ENCODE data around the gene PAK6. TPM values are rescaled to one million over a fixed set of nuclear protein-coding genes. Genes with fewer than 3 reads are reported as not detected.

Gene PAK6
- total and polyA plus RNA-seq, 4 donors: 0.05 to 0.17 (median 0.10) TPM

DNA sequence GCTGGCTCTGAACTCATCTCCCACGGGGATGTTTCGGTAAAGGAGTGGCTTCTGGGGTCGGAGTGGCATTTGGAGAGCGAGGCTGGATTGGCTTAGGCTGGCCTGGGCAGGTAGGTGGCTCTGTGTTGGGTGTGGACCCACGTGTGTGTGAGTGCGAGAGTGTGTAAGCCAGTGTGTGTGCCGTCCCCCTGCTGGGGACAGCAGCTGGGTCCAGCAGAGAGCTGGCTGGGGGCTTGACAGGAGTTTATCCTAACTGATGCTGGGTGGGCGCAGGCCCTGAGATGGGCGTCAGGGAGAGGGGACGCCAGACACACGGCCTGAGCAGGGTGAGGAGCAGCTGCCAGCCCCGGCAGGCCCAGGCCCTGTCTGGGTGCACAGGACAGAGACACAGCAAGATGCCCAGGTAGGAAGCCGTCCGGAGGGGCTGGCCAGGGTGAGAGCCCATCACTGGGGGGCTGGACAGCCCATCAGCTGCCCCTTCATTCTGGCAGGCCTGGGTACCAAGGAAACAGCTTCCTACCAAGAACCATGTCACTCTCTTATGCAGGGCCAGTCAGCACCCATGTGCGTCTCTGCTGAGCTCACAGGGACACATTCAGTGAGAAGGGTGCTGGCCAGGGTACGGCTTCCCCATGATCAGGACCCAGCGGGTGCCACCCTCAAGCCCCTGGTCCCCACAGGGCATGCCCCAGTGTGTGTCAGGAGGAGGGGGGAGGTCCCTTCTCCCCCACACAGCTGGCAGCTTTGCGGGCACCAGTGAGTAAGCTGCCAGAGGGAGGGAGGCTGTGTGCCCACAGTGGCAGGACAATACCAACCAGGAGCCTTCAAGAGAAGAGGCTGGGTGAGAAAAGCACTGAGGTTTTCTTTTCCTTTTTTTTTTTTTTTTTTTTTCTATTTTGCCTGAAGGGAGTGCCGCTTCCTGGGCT is 1.1 kb downstream of the PAK6 start:
- TF ChIP-seq, protein P1, sequence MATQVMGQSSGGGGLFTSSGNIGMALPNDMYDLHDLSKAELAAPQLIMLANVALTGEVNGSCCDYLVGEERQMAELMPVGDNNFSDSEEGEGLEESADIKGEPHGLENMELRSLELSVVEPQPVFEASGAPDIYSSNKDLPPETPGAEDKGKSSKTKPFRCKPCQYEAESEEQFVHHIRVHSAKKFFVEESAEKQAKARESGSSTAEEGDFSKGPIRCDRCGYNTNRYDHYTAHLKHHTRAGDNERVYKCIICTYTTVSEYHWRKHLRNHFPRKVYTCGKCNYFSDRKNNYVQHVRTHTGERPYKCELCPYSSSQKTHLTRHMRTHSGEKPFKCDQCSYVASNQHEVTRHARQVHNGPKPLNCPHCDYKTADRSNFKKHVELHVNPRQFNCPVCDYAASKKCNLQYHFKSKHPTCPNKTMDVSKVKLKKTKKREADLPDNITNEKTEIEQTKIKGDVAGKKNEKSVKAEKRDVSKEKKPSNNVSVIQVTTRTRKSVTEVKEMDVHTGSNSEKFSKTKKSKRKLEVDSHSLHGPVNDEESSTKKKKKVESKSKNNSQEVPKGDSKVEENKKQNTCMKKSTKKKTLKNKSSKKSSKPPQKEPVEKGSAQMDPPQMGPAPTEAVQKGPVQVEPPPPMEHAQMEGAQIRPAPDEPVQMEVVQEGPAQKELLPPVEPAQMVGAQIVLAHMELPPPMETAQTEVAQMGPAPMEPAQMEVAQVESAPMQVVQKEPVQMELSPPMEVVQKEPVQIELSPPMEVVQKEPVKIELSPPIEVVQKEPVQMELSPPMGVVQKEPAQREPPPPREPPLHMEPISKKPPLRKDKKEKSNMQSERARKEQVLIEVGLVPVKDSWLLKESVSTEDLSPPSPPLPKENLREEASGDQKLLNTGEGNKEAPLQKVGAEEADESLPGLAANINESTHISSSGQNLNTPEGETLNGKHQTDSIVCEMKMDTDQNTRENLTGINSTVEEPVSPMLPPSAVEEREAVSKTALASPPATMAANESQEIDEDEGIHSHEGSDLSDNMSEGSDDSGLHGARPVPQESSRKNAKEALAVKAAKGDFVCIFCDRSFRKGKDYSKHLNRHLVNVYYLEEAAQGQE (IDR thresholded peaks at IDR 0.05): no peak
- TF ChIP-seq, protein P2, sequence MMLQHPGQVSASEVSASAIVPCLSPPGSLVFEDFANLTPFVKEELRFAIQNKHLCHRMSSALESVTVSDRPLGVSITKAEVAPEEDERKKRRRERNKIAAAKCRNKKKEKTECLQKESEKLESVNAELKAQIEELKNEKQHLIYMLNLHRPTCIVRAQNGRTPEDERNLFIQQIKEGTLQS (IDR thresholded peaks at IDR 0.05): no peak
- no peak for TF ChIP-seq HNF4G (IDR thresholded peaks at IDR 0.05)
- H3K27me3 ChIP-seq (ENCODE audit: control insufficient read depth in 4 of 4, insufficient read depth in 4 of 4, low read length in 3 of 4): peaks cover 0 to 4% (median 1%) of the 10 kb centered on the region in 4 donors
- peaks cover 0 to 3% (median 1%) of the 10 kb centered on the region in 4 donors for H3K4me1 ChIP-seq (ENCODE audit: control insufficient read depth in 4 of 4, insufficient read depth in 4 of 4, low read length in 3 of 4)
- H3K4me3 ChIP-seq (ENCODE audit: low read depth in 1 of 3, low read length in 3 of 3): no peak overlapping the region
- 87% methylated on average over 19 of the region's 19 CpGs for WGBS
- H3K36me3 ChIP-seq (ENCODE audit: control insufficient read depth in 4 of 4, insufficient read depth in 3 of 4, low read depth in 1 of 4, low read length in 3 of 4): no peaks in the 10 kb centered on the region
- no peak for DNase-seq (ENCODE audit: low spot score)
- no peak overlapping the region for H3K27ac ChIP-seq (ENCODE audit: low read depth in 1 of 2, low read length in 2 of 2)
- no peaks in the 10 kb centered on the region for H3K9me3 ChIP-seq (ENCODE audit: control insufficient read depth in 4 of 4, low read length in 3 of 4)
- no peak overlapping the region for H3K9ac ChIP-seq (ENCODE audit: low read depth in 1 of 2, low read length in 2 of 2)

DNA sequence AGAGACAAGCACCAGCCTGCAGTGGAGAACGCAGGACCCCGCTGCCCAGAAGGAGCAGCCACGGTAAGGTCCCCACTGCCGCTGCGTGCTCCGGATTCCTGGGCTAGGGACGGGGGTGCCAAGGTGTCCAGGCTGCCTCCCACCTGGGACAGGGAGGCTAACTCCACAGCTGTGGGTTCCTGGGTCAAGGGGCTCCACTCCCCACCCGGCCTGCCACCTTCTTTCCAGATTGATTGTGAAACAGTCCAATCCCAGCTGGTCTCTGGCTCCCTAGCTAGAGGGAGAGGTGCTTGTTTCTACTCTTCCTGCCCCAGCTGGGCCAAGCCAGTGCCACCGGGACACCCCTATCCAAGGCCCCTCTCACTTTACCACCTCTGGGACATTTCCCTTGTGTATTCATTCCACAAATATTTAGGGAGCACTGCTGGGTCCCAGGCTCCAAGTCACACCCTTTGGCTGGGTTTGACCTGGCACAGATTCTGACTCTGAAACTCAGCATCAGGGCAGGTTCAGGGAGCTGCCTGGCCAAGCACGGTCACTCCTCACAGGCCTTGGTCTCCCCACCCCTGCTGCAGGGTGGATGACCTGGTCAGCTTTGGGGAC is 1.9 kb downstream of the PAK6 start:
- WGBS: 93% methylated on average over 10 of the region's 10 CpGs
- Histone ChIP-seq H3K9ac (ENCODE audit: low read depth in 1 of 2, low read length in 2 of 2) (no peak overlapping the region), H3K4me3 (ENCODE audit: low read depth in 1 of 3, low read length in 3 of 3) (no peak overlapping the region), H3K27ac (ENCODE audit: low read depth in 1 of 2, low read length in 2 of 2) (no peak overlapping the region), H3K9me3 (ENCODE audit: control insufficient read depth in 4 of 4, low read length in 3 of 4) (no peaks in the 10 kb centered on the region), H3K36me3 (ENCODE audit: control insufficient read depth in 4 of 4, insufficient read depth in 3 of 4, low read depth in 1 of 4, low read length in 3 of 4) (no peaks in the 10 kb centered on the region), H3K4me1 (ENCODE audit: control insufficient read depth in 4 of 4, insufficient read depth in 4 of 4, low read length in 3 of 4) (peaks cover 0 to 3% (median 1%) of the 10 kb centered on the region in 4 donors), H3K27me3 (ENCODE audit: control insufficient read depth in 4 of 4, insufficient read depth in 4 of 4, low read length in 3 of 4) (peaks cover 0 to 4% (median 1%) of the 10 kb centered on the region in 4 donors)
- DNase-seq (ENCODE audit: low spot score): peak; percentile 21
- TF ChIP-seq, protein P3, sequence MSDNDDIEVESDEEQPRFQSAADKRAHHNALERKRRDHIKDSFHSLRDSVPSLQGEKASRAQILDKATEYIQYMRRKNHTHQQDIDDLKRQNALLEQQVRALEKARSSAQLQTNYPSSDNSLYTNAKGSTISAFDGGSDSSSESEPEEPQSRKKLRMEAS (IDR thresholded peaks at IDR 0.05): no peak
- TF ChIP-seq HNF4A (conservative IDR thresholded peaks at IDR 0.05): no peak
- no peak for TF ChIP-seq GABPA (IDR thresholded peaks at IDR 0.05 in 1 of 2, conservative IDR thresholded peaks at IDR 0.05 in 1 of 2)
- TF ChIP-seq FOXA2 (IDR thresholded peaks at IDR 0.05): no peak
- TF ChIP-seq, protein P2 (IDR thresholded peaks at IDR 0.05): no peak
- no peak for TF ChIP-seq RAD21 (IDR thresholded peaks at IDR 0.05)
- TF ChIP-seq YY1 (IDR thresholded peaks at IDR 0.05): no peak
- TF ChIP-seq, protein P4, sequence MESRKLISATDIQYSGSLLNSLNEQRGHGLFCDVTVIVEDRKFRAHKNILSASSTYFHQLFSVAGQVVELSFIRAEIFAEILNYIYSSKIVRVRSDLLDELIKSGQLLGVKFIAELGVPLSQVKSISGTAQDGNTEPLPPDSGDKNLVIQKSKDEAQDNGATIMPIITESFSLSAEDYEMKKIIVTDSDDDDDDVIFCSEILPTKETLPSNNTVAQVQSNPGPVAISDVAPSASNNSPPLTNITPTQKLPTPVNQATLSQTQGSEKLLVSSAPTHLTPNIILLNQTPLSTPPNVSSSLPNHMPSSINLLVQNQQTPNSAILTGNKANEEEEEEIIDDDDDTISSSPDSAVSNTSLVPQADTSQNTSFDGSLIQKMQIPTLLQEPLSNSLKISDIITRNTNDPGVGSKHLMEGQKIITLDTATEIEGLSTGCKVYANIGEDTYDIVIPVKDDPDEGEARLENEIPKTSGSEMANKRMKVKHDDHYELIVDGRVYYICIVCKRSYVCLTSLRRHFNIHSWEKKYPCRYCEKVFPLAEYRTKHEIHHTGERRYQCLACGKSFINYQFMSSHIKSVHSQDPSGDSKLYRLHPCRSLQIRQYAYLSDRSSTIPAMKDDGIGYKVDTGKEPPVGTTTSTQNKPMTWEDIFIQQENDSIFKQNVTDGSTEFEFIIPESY (IDR thresholded peaks at IDR 0.05): no peak
- no peak for TF ChIP-seq FOXA1 (IDR thresholded peaks at IDR 0.05)
- TF ChIP-seq HNF4G (IDR thresholded peaks at IDR 0.05): no peak
- no peak for TF ChIP-seq SP1 (IDR thresholded peaks at IDR 0.05)

All from liver (tissue), 9 donors.